HuH-7.5 (cell line): ENCODE measurements around the gene XRN2.
"Not testable (repeated sequence)": the region's sequence is repeated elsewhere in the genome, so short reads cannot be mapped to it uniquely, and the experiment has no call there.

ENCODE experiments used
- DNase-seq: peaks from one replicate; pipeline ENCODE4 v3.0.0; 2011; ENCODE audit warnings: low spot score

XRN2 gene

DNA sequence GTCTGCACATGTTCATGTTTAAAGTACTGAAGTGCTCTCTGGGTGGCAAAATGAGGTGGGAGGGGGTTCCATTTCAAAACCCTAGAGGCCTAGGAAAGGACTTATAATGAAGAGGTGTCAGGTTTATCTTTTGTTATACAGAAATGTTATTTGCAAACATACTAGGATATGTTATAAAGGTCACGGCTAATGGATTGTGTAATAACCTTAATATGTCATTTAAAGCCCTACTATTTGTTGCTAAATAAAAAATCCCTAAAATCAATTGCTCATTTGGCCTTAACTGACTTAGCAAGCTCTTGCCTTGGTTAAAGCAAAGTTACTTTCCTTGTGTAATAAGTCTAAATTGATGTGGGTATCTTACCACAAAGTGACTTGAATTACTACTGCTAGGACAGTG is 85.4 kb downstream of the XRN2 start:
- DNase-seq: no peak

DNA sequence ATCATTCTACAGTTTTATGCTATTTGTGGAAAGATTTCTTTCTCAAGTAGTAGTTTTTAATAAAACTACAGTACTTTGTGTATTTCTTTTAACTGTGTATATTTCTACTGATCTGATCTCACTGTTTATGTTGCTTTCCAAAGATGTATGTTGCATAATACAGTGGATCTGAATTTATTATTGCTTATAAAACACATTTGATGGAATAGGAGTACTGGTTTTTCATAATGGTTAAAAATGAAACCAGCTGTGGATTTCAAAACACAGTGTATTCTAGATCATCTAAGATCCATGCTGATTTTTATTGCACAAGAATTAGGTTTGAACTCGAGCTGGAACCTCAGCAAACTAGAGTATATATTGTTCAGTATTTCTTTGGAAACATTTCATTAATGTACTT is 86.2 kb downstream of the XRN2 start:
- no peak for DNase-seq

DNA sequence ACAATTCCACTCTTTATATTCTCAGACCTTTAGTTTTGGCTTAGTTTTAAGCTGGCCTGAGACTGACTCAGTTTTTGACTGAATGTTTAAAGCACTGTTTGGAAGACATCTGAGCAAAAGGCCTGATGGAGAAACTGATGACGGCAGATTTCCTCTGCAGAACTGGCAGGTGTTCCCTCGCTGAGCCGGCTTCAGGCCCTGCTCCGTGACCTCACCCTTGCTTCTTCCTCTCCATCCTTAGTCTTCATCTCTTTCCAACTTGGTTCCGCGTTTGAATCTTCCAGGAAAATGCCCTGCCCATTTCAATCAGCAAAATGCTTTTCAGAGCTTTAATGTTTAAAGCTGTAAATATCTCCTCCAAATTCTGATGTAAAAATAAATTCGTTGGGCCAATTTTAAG is 87.6 kb downstream of the XRN2 start:
- DNase-seq: no peak

DNA sequence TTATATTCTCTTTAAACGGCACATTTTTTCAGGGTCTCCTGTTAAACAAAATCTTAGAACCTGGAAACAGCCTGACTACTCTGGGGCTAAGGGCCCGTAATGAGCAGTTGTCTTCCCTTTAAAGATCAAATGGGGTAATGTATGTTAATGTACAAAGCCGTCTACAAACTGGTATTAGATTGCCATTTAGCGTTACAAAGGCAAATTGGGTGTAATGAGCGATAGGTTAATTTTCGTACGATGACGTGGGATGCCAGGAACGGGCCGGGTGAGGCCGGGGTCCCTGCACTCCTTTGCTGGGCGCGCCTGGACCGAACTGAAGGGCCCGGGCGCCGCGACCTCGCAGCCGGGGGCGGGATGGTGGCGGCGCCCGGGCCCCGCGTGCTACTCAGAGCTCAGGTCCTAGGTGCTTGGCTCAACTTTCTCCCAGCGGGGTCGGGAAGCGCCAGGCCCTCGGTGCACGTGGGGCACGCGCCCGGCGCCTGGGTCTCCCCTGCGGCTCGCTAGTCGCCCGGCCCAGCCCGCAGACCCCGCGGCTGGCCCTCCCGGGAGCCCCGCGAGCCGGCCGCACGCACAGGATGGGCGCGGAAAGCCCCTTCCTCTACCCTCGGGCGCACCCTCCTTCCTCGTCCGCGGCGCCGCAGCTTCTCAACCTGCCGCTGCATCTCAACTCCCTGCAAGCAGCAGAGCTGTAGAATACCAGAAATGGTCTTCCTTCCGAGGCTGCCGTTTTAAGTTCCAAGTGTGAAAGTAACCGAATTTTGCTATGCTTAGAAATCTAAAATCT is 88.2 kb downstream of the XRN2 start:
- DNase-seq: no peak

DNA sequence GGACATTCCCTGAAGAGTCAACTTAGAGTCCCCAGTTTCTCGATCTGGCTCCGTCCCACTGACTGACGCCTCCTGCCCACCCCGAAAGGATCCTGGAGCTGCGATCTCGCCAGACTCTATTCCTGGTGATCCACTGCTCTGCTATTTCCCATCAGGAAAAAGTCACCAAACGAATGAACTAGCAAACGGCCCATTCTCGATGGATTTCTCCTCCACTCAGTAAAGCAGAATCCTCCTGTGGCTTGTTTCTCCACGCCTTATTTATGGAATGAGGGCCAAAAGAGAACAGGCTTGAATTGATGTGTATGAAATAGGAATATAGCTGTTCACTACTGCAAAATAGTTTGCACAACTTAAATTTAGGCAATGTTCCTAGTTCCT is 88.8 kb downstream of the XRN2 start:
- no peak for DNase-seq

DNA sequence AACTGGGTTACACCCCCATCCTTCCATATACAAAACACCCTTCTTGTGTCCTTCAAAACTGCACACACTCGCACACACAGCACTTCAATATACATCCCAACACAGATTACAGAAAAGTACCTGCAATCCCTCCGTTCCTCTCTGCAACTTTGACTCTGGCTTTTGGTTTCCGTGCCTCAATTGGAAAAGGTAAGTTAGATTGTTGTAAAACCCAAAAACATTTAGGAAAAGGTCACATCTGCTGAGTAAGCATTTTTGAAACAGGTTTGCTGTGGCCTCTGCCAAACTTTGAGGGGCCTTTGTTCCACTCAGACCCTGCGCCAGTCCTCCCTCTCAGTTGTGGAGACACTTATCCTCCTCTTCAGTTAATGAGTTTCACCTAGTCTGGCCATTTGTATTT is 90.0 kb downstream of the XRN2 start:
- DNase-seq: no peak

DNA sequence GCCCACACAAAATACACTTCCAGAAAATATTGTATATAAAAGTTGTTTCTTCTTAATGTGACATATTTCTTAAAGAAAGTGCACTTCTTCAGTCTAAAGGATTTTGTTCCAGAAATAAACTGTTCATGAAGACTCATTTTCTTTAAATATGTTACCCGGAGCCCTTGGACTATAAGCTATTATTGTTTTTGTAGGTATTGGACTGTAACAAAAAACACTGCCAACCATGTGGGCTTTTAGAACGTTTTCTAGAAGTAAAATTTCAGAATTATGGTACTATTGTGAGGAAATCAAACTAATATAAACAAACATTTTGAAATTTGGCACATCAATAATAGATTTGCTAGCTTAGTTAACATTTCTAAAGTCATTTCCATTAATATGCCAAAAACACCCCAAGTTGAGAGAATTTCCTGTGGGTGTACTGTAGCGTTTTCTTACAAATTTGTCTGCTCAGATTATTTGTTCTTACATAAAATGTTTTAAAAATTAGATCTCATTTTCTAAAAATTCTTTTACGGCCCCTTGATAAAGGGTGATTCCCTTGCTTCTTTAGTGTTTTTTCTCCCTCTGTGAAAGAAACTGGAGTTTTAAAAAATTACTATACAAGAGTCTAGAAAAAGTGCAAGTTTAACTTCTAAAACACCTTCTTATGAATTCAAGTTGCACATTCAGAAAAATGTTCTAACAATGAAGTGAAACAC is 90.8 kb downstream of the XRN2 start:
- DNase-seq: no peak

DNA sequence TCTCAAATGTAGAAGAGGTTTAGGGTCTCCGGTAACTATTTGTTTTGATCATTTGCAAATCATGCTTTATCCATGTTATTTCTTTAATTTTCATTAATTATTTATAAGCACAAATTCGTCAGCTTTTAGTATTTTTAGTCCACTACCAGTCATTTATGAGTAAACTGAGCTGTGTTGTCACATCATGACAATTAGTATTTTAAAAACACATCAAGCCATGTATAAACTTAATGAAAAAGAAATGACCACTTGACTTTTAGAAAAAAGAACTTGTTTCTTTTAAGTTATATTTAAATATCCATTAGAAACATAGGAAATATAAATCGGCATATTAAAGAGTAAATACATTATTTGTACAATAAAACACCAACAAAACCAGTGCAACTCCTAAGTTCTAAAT is 91.4 kb downstream of the XRN2 start:
- DNase-seq: no peak

DNA sequence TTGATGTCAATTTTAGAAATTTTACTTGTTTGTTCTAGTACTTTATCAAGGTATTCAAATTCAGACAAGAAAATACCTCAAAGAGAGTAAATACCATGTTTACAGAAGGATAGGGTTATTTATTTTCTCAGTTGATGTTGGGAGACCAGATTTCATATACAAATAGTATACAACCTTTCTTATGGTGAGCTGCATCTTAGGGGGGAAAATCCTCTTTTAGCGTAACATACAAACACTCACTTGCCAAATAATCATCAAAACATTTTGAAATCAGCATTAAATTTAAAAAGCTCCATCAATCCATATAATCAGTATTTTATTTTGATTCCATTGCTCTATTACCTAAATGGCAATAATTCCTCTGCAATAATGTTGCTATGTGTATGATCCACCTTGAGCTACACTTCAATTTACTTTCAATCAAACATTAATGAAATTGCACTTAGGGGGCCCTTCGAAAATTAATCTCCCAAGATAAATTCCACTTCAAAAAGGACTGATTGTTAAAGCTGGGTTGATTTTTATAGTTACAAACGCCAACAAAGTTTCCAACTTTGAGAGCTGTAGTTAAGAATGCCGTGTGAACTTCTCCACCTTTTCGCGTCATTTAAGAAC is 92.0 kb downstream of the XRN2 start:
- no peak for DNase-seq

DNA sequence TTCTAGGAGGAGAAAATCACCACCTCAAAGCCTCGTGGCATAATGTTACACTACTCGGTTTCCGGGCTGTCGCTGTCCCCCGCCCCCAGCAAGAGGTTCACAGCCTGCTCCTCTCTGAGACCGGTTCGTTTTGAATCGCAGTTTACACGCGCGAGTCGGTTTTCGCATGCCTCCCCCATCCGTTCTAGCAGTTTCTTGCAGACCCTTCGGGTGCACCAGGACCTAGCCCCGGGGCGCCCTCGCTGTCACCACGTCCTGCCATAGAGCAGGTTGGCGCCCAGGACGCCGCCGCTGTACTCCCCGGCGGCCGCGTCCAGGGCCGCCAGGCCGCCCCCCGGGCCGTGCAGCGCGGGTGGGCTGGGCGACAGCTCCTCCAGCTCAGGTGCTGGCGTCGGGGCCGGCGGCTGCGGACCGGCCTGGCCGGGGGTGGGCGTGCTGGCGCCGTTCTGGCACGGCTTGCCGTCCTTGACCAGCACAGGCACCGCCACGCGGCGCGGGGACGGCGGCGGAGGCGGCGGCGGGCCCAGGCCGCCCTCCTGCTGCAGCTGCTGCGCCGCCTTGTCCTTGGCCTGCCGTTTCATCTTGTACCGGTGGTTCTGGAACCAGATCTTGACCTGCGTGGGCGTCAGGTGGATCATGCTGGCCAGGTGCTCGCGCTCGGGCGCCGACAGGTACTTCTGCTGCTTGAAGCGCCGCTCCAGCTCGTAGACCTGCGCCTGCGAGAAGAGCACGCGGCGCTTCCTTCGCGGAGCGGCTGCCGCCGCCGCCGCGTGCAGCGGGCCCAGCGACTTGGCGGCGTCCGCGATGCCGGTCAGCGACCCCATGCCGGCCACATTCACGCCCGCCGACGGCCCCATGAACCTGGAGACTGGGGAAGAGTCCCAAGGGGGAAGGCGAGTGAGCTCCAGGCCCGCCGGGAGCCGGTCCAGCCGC is 92.8 kb downstream of the XRN2 start:
- DNase-seq: no peak

DNA sequence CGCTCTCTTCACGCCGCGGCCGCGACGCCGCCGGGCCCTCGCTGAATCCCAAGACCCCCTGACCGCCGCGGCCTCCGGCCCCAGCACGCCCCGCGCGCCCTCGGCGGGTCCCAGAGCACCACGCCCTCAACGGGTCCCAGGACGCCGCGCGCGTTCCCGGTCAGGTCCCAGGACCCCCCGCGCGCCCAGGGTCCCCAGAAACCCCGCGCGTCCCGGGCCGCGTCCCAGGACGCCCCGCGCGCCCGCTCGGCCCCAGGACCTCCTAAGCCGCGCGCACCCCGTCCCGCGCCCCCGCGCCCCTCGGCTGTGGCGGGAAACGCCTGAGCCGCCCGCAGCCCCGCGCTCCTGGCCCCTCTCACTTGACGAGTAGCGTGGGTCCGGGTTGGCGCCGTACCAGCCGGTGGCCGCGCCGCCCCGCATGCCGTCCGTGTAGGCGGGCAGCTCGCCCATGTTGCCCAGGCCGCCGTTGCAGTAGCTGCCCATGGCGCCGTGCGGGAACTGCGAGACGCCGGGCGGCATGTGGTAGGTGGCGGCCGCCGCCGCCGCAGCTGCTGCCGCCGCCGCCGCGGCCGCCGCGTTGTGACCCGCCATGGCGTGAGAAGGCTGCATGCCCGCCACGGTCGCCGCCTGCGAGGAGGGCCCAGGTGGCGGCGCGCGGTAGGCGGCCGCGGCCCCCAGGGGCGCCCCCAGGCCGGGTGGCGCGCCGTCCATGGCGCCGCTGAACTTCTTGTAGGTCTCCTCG is 93.6 kb downstream of the XRN2 start:
- no peak for DNase-seq

DNA sequence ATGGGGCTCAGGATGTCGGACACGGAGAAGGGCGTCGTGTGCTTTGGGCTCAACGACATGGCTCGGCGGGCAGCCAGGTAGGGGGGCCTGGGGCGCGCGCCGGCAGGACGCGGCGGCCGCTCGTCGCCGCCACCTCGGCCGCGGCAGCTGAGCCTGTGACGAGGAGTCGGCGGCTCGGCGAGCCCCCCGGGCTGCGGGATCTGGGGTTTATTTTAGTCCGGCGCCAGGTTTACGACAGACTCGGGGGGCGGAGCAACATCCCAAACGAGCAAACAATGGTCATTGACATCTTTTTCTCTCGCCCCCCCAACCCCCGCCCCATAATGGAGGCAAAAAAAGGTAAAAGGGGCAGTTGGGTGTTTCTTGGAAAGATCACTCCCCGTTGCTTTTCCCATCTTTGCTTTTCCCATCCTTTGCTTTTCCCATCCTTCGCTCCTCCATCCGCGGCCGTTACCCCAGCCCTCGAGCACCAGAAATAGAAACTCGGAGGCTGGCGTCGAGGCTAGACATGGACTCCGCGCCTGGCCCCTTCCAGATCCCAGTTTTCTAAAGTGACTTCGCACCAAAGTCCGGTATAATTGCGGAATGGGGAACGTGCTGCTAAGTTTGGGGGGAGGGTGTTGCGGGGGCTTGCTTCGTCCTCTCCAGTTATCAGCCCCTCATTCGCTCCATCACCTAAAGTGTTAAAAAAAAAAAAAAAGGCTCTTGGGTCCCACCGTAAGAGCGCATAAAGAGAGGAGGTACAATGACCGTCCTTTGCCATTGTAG is 94.4 kb downstream of the XRN2 start, which contains the start of gene NKX2-4:
Gene NKX2-4 (minus strand): TSS at position 186 of the 768 bp plus-strand sequence. CDS start 127 bp downstream, at position 59.
- DNase-seq: no peak

DNA sequence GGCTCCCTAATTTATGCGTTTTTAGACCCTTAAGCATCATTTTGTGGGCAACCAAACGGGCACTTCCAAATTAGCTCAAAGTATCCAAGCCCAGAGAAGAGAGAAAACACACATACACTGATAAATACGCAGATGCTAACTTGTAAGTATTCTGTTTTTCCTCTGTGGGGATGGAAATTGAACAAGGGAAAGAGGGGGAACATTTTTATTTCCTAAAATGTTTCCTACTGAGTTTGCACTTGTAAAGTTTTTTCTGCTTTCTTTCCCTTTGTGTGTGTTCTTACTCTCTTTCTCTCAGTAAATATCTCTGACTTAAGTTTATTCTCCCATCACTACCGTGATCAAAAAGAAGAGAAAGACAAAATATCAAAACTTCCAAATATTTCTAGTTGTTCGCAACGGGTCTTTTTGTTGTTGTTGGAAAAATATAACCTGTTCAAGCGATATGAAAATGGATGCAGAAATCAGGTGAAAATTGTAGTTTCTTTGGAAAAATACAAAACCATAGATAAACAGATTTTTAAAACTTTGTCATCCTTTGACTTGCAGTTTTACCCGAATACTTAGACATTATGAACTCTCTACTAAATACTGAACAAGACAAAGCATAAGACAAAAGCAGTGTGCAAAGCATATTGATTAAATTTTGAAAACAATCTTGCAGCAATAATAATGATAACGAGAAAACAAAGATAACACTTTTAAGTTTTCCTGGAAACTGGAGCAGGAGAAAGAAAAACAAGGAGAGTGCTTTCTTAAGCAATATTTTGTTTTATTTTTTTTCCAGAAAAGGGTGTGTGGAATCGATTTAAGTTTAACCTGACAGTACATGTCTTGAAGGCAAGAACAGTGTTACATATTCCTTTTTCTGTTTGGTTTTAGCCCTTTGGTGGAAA is 95.2 kb downstream of the XRN2 start:
- no peak for DNase-seq

DNA sequence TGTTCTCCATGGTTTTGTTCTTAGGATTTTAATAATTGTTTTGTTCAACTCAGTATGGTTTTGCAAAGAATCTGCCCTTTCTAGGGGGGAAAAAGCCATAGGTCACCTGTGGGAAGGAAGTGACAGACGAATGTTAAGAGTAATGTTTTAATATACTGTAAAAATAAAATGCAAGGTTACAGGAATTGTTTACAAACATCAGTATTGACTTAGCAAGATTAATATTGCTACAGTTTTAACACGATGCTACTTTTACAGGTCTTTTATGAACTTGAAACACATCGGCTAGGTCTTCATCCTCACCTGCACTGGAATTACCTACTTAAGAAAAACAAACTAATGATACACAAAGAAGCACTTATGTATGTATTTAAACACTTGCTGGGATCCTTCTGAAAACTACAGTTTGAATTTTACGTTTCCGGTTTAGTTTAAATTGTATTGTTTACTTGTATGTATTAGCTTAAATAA is 95.9 kb downstream of the XRN2 start:
- no peak for DNase-seq

DNA sequence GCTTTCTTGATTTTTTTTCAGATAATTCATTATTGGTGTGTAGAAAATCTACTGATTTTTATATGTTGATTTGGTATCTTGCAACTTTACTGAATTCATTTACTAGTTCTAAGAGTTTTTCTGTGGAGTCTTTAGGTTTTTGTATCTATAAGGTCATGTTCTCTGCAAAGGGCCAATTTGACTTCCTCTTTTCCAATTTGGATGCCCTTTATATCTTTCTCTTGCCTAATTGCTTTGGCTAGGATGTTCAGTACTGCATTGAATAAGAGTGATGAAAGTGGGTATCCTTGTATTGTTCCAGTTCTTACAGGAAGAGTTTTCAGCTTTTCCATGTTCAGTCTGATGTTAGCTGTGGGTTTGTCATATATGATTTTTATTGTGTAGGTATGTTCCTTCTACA is 108.6 kb downstream of the XRN2 start:
- DNase-seq: no peak

DNA sequence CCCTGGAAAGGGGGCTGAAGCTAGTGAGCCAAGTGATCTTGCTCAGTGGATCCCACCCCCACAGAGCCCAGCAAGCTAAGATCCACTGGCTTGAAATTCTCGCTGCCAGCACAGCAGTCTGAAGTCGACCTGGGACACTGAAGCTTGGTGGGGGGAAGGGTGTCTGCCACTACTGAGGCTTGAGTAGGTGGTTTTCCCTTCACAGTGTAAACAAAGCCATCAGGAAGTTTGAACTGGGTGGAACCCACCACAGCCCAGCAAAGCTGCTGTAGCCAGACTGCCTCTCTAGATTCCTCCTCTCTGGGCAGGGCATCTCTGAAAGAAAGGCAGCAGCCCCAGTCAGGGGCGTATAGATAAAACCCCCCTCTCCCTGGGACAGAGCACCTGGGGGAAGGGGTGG is 110.9 kb downstream of the XRN2 start:
- DNase-seq: not testable (repeated sequence)

DNA sequence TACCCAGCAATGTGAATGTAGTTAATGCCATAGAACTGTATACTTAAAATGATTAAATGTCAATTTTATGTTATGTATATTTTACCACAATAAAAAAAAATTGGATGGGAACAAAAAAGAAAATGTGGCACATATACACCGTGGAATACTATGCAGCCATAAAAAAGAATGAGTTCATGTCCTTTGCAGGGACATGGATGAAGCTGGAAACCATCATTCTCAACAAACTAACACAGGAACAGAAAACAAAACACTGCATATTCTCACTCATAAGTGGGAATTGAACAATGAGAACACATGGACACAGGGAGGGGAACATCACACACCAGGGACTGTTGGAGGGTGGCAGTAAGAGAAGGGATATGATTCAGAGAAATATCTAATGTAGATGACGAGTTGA is 116.0 kb downstream of the XRN2 start:
- DNase-seq: not testable (repeated sequence)

DNA sequence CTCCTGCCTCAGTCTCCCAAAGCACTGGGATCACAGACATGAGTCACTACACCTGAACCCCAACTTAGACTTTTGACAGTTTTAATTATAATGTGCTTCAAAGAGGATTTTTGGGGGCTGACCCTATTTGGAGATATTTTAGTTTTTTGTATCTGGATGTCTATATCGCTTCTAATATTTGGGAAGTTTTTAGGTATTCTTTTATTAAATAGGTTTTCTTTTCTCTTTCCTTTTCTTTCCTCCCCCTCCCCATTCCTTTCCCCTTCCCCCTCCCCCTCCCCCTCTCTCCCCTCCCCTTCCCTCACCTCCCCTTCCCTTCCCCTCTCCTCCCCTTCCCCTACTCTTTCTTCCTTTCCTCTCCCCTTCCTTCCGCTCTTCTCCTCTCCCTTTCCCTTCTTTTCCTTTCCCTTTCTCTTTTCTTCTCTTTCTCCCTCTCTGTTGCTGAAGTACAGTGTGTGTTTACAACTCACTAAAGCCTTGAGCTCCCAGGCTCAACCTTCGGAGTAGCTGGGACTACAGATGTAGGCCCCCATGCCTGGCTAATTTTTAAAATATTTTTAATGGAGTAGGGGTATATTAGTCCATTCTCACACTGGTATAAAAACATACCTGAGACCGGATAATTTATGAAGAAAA is 118.6 kb downstream of the XRN2 start:
- no peak for DNase-seq

DNA sequence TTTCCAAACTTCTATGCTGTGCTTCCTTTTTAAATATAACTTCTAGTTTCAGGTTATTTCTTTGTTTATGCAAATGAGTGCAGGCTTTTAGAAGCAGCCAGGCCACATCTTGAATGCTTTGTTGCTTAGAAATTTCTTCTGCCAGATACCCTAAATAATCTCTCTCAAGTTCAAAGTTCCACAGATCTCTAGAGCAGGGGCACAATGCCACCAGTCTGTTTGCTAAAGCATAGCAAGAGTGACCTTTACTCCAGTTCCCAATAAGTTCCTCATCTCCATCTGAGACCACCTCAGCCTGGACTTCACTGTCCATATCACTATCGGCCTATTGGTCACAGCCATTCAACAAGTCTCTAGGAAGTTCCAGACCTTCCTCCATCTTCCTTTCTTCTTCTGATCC is 120.6 kb downstream of the XRN2 start:
- DNase-seq: not testable (repeated sequence)
